HepG2 (cell line): Measurements from ENCODE around the gene NID2. TPM values are rescaled to one million over a fixed set of nuclear protein-coding genes. Genes with fewer than 3 reads are reported as not detected.

Experiments
- BATF2 ChIP-seq: sonication (generic); formaldehyde crosslinking; IDR thresholded peaks from 2 replicates; pipeline ENCODE4 v1.8.0; 2022; ENCODE audit warnings: mild to moderate bottlenecking, missing genetic modification reagents, moderate library complexity
- BRCA1 ChIP-seq: sonication (generic); formaldehyde crosslinking; IDR thresholded peaks from 2 replicates; pipeline ENCODE4 v1.4.0; 2020; ENCODE audit warnings: missing genetic modification reagents
- DDIT3 ChIP-seq: sonication (generic); formaldehyde crosslinking; IDR thresholded peaks from 2 replicates; pipeline ENCODE4 v1.4.0; 2020; ENCODE audit warnings: mild to moderate bottlenecking, missing genetic modification reagents
- FIP1L1 ChIP-seq: fragments of 200-400 bp; formaldehyde crosslinking; IDR thresholded peaks from 2 replicates; pipeline ENCODE4 v1.6.1; 2018; ENCODE audit warnings: low read depth, mild to moderate bottlenecking, low read length, moderate library complexity, borderline replicate concordance; ENCODE audit not compliant: insufficient read depth
- GPN1 ChIP-seq: sonication (generic); formaldehyde crosslinking; IDR thresholded peaks from 2 replicates; pipeline ENCODE4 v1.5.1; 2020; ENCODE audit warnings: missing genetic modification reagents, borderline replicate concordance
- HOXD1 ChIP-seq: sonication (generic); formaldehyde crosslinking; IDR thresholded peaks from 2 replicates; pipeline ENCODE4 v1.5.0; 2020; ENCODE audit warnings: missing genetic modification reagents
- IKZF1 ChIP-seq: fragments of 450-650 bp; IDR thresholded peaks from 2 replicates; pipeline ENCODE4 v1.7.1; 2016
- KAT8 ChIP-seq: IDR thresholded peaks from 2 replicates; pipeline ENCODE4 v1.6.1; 2016; ENCODE audit warnings: missing genetic modification reagents, missing compliant biosample characterization
- SIN3B ChIP-seq: fragments of 150-350 bp; IDR thresholded peaks from 2 replicates; pipeline ENCODE4 v1.6.1; 2014; ENCODE audit warnings: low read length
- SRSF4 ChIP-seq: fragments of 200-400 bp; formaldehyde crosslinking; IDR thresholded peaks from one replicate; pipeline ENCODE4 v1.6.1; 2018; ENCODE audit warnings: mild to moderate bottlenecking, low read depth, low read length, moderate library complexity; ENCODE audit not compliant: poor library complexity, severe bottlenecking
- TSC22D2 ChIP-seq: sonication (generic); formaldehyde crosslinking; IDR thresholded peaks from 2 replicates; pipeline ENCODE4 v1.5.1; 2020; ENCODE audit warnings: missing genetic modification reagents, mild to moderate bottlenecking, borderline replicate concordance
- ZBTB42 ChIP-seq: sonication (generic); formaldehyde crosslinking; IDR thresholded peaks from 2 replicates; pipeline ENCODE4 v1.5.0; 2020; ENCODE audit warnings: mild to moderate bottlenecking, missing genetic modification reagents
- ZBTB49 ChIP-seq: sonication (generic); formaldehyde crosslinking; IDR thresholded peaks from 2 replicates; pipeline ENCODE4 v1.4.0; 2020; ENCODE audit warnings: missing genetic modification reagents, borderline replicate concordance
- ZNF331 ChIP-seq: sonication (generic); formaldehyde crosslinking; IDR thresholded peaks from 2 replicates; pipeline ENCODE4 v1.4.0; 2020; ENCODE audit warnings: missing genetic modification reagents
- ZNF547 ChIP-seq: sonication (generic); formaldehyde crosslinking; IDR thresholded peaks from 2 replicates; pipeline ENCODE4 v1.5.1; 2020; ENCODE audit warnings: mild to moderate bottlenecking, missing genetic modification reagents
- ZNF549 ChIP-seq: sonication (generic); formaldehyde crosslinking; IDR thresholded peaks from 2 replicates; pipeline ENCODE4 v1.5.0; 2020; ENCODE audit warnings: missing genetic modification reagents
- ZNF557 ChIP-seq: sonication (generic); formaldehyde crosslinking; IDR thresholded peaks from 2 replicates; pipeline ENCODE4 v1.4.0; 2020; ENCODE audit warnings: missing genetic modification reagents
- ZNF567 ChIP-seq: sonication (generic); formaldehyde crosslinking; IDR thresholded peaks from 2 replicates; pipeline ENCODE4 v1.8.1; 2023; ENCODE audit warnings: mild to moderate bottlenecking, missing genetic modification reagents, borderline replicate concordance
- ZNF597 ChIP-seq: sonication (generic); formaldehyde crosslinking; IDR thresholded peaks from 2 replicates; pipeline ENCODE4 v1.5.0; 2020; ENCODE audit warnings: missing genetic modification reagents
- ZNF691 ChIP-seq: sonication (generic); formaldehyde crosslinking; IDR thresholded peaks from 2 replicates; pipeline ENCODE4 v1.4.0; 2020; ENCODE audit warnings: missing genetic modification reagents, low read depth, mild to moderate bottlenecking, borderline replicate concordance
- ZNF724P ChIP-seq: sonication (generic); formaldehyde crosslinking; IDR thresholded peaks from 2 replicates; pipeline ENCODE4 v1.8.0; 2022; ENCODE audit warnings: missing genetic modification reagents, borderline replicate concordance
- ZNF841 ChIP-seq: sonication (generic); formaldehyde crosslinking; IDR thresholded peaks from 2 replicates; pipeline ENCODE4 v1.8.1; 2023; ENCODE audit warnings: missing genetic modification reagents, borderline replicate concordance
- polyA plus RNA-seq, 8 experiments: library from polyadenylated mRNA; depleted of rRNA in 3 of 8; stranded (reverse) in 7 of 8; unstranded in 1 of 8; fragments of >200 nt; fragmentation: Illumina TruSeq in 4 of 8; extraction: Trizol in 4 of 8; gene quantifications; 2 replicates each; pipeline versions ENCODE4 v1.2.1 to v1.2.3, GENCODE V29; 2011 to 2016; ENCODE audit warnings: low read depth in 4 of 8, missing spikeins in 1 of 8, mixed read lengths in 1 of 8; ENCODE audit not compliant: insufficient read depth in 1 of 8
- total RNA-seq, 5 experiments: library from RNA; depleted of rRNA; stranded (reverse); fragments of >200 nt; fragmentation: Illumina TruSeq; extraction: Trizol; gene quantifications; 2 replicates each; pipeline ENCODE4 v1.2.3, GENCODE V29; 2016; ENCODE audit warnings: low read depth in 1 of 5
- TF ChIP-seq, protein P1 (sequence below): sonication (generic); formaldehyde crosslinking; IDR thresholded peaks from 2 replicates; pipeline ENCODE4 v1.4.0; 2020; ENCODE audit warnings: mild to moderate bottlenecking, missing genetic modification reagents

Gene NID2
- total and polyA plus RNA-seq, 2 of the 13 experiments (the other 11 are each of a cell fraction or from before 2014, with no cell fraction given): 0.11 TPM; not detected in 1

DNA sequence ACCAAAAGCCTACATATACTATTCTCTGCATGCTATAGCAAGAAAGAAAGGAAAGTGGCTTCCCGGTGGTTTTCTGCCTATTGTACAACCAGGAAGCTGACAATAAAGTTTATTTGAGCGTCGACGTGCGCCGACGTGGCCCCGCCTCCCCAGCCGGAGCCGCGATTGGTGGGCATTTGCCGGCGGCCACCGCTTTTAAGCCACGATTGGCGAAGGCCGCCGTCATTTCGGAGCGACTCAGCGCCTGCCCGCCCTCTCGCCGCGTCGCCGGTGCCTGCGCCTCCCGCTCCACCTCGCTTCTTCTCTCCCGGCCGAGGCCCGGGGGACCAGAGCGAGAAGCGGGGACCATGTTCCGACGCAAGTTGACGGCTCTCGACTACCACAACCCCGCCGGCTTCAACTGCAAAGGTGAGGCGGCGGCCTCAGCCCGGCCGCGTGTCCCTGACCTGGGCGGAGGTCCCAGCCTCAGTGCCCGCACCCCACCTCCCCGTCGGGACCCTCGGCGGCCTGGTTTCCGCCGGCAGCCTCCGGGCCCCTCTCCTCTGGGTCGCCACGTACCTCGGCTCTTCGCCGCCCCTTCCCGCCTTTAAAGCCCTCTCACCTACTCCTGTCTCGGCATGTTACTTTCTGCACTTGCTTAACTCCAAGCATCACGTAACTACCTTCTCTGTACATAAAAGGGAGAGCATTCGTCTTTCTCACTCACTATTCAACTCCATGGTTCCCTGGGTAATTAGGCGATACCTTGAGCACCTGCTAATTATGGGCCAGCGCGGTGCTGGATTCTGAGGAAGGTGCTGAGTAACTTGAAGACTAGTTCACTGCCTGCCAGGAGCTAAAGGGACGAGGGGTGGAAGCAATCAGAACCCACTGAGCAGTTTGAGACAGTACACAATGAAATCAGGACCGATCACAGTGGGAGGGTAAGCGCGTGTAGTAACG, 79.3 kb downstream of the NID2 start, which contains the start of gene RTRAF (continued):
- TF ChIP-seq ZNF597 (CRISPR knock-in tag): no peak
- no peak for TF ChIP-seq DDIT3 (CRISPR knock-in tag)
- TF ChIP-seq BRCA1 (CRISPR knock-in tag): no peak
- TF ChIP-seq ZNF557 (CRISPR knock-in tag): no peak
- TF ChIP-seq ZNF691 (CRISPR knock-in tag): no peak
- TF ChIP-seq KAT8 (CRISPR knock-in tag): peak; percentile 97
- no peak for TF ChIP-seq HOXD1 (CRISPR knock-in tag)
- TF ChIP-seq, protein P1, sequence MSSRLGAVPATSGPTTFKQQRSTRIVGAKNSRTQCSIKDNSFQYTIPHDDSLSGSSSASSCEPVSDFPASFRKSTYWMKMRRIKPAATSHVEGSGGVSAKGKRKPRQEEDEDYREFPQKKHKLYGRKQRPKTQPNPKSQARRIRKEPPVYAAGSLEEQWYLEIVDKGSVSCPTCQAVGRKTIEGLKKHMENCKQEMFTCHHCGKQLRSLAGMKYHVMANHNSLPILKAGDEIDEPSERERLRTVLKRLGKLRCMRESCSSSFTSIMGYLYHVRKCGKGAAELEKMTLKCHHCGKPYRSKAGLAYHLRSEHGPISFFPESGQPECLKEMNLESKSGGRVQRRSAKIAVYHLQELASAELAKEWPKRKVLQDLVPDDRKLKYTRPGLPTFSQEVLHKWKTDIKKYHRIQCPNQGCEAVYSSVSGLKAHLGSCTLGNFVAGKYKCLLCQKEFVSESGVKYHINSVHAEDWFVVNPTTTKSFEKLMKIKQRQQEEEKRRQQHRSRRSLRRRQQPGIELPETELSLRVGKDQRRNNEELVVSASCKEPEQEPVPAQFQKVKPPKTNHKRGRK (CRISPR knock-in tag): no peak
- TF ChIP-seq ZNF331: peak; percentile 10; the same call in 1 of the 2 replicates
- TF ChIP-seq ZNF841 (CRISPR knock-in tag): no peak
- no peak for TF ChIP-seq IKZF1
- no peak for TF ChIP-seq GPN1 (CRISPR knock-in tag)
- no peak for TF ChIP-seq SRSF4
- no peak for TF ChIP-seq BATF2
- peak; percentile 56 for TF ChIP-seq SIN3B
- TF ChIP-seq ZBTB49 (CRISPR knock-in tag): no peak
- TF ChIP-seq ZNF567 (CRISPR knock-in tag): no peak
- TF ChIP-seq ZNF549 (CRISPR knock-in tag): no peak
- no peak for TF ChIP-seq ZNF724P (CRISPR knock-in tag)
- TF ChIP-seq ZBTB42 (CRISPR knock-in tag): no peak
- peak; percentile 19; the same call in 1 of the 2 replicates for TF ChIP-seq ZNF547 (CRISPR knock-in tag)
- TF ChIP-seq TSC22D2 (CRISPR knock-in tag): no peak
- no peak for TF ChIP-seq FIP1L1
